Fibroblast of peridontal ligament (primary cell): ENCODE data around the gene CDH5.

Source experiments
- DNase-seq: peaks from one replicate; pipeline ENCODE4 v3.0.0-alpha.2; 2010; ENCODE audit errors: extremely low read depth

CDH5 gene

GRCh38 chr16:66374176-66374575 is 7.7 kb downstream of the CDH5 start:
- no peak for DNase-seq

DNA sequence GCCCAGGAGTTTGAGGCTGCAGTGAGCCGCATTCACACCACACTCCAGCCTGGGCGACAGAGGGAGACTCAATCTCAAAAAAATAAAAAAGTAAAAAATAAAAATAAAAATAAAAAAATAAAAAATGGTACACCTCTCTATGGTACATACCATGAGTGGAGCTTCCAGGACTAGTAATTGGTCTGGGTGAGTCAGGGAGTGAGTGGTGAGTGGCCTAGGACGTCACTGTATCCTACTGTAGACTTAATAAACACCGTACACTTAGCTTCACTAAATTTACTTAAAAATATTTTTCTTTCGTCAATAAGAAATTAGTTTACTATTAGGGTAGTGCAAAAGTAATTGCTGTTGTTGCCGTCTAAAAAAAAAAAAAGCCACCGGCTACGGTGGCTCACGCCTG is 9.0 kb downstream of the CDH5 start:
- DNase-seq: no peak

GRCh38 chr16:66376114-66376513 is 9.6 kb downstream of the CDH5 start:
- no peak for DNase-seq

- no peak for DNase-seq
Measured at GRCh38 chr16:66376577-66377305, 10.2 kb downstream of the CDH5 start.

DNA sequence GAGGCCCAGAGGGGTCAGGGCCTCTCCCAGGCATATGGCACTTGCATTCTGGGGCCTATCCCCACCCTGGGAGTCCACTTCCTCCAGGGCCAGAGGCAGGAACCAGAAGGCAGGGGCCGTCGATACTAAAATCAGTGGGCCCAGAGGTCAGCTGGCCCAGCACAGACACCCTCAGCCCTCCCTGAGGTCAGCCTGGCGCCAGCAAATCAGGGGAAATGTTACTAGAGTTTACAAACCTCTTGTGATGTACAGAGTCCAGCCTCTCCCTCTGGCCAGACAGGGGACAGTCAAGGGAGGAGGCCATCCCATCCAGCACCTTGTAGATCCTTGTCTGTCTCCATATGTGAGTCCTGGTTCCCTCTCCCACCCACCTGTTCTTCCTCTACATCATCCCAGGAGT is 10.8 kb downstream of the CDH5 start:
- no peak for DNase-seq

DNA sequence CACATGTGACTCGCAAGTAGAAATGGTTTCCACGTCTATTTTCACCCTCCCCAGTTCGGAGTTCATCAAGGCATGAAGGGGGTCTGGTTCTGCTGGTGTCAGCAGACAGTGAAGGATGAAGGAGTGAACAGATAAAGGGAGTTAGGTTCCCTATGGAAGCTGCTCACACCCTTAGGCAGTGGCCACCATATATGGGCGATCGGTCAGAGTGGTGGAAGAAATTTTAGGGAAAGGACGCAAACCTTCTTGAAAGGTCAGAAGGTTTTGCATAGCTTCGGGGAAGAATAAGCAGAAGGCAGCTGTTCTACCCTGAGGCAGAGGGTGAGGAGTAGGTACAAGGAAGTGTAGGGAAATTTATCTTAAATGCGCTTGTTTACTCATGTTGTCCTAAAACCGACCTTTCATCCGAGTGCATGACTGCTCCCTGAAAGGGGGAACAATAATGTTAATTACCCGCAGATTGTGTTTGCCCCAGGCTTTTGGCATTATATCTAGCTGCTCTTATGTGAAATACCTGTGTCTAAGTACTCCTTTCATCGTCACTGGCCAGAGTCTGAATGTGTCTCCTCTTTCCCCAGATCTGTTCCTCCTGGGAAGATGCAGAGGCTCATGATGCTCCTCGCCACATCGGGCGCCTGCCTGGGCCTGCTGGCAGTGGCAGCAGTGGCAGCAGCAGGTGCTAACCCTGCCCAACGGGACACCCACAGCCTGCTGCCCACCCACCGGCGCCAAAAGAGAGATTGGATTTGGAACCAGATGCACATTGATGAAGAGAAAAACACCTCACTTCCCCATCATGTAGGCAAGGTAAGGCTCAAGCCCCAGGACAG is 12.5 kb downstream of the CDH5 start:
- no peak for DNase-seq

GRCh38 chr16:66379571-66379941 is 13.1 kb downstream of the CDH5 start:
- no peak for DNase-seq

- DNase-seq: no peak
Measured at GRCh38 chr16:66380421-66380820, 13.9 kb downstream of the CDH5 start.

GRCh38 chr16:66381585-66382170 is 15.2 kb downstream of the CDH5 start:
- DNase-seq: no peak

DNA sequence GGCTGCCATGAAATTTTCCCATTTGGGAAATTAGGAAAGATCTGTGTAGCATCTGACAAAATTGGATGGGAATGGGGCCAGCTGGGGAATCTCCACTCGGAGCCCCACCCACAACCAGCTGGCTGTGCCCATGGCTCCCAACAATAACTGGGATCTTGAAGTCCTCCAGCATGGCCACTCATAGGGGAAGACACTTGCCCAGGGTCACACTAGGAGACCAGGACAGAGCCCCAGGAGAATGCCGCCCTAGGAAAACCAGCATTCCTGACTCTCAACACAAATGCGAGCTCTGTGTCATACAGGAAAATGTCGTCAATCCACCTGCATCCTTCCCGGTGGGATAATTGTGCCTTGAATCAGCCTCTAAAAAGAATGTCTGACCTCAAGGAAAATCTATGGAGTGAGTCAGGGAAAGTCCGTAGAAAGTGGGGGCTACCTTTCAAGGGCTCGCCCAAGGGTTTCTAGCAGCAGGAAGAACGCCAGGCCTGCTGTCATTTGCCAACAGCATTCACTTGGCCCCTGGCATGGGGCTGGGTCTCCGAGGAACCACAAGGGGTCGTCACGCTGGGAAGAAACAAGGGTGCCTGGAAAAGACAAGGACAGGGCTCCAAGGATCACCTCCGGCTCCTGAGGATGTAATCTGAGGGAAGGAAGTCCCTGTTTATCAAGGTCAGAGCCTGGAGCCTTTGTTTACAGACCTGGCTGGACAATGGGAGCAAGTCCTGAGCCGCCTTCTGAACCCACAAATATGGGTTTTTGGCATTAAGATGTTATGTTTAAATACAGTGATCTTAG is 15.9 kb downstream of the CDH5 start:
- DNase-seq: no peak

DNA sequence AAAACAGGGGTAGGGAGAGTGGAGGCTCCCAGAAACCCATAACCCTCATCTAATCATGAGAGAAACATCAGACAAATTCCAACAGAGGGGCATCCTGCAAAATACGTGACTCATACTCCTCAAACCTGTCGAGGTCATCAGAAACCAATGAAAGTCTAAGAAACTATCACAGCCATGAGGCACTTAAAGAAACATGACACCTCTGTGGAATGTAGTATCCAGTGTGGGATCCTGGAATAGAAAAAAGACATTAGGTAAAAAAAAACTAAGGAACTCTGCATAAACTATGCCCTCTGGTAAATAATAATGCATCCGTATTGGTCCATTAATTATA is 16.4 kb downstream of the CDH5 start:
- peak; percentile 22 for DNase-seq

DNA sequence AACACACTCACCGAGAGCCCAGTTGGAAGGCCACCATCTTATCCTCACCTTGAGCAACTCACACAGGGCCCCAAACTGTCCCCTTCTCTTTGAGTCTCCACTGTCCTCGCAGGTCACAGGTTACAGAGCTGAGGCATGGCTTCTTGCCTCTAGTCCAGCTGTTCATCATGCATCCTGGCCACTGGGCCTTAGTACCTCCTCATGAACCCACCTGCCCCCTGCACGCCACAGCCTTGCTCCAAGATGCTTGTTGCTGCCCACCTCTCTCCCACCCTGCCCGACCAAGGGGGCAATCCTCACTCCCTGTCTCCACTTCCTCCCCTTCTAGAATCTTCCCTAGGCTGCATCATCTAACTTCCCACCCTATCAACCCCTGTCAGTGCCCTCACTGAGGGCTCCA is 17.1 kb downstream of the CDH5 start:
- DNase-seq: no peak

DNA sequence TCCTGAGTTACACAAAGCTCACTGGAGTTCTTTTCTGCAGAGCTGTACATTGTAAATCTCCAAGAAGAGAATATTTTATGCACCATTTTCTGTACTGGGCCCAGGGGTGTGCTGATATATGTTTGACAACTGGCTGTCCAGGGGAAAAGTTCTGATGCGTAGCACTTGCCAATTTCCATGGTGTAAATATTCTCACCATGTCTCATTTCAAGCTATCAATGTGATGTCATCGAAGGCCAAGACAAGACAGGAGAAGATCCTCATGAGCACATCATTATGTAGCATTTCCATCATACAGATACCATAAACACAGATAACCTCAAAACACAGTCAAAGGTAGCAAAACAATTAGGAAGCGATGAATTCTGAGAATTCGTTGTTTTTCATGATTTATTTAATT is 18.9 kb downstream of the CDH5 start:
- DNase-seq: no peak

- DNase-seq: no peak
Measured at GRCh38 chr16:66386629-66387622, 20.4 kb downstream of the CDH5 start.

GRCh38 chr16:66387817-66388332 is 21.4 kb downstream of the CDH5 start:
- no peak for DNase-seq

GRCh38 chr16:66388350-66389139 is 22.1 kb downstream of the CDH5 start:
- no peak for DNase-seq

DNA sequence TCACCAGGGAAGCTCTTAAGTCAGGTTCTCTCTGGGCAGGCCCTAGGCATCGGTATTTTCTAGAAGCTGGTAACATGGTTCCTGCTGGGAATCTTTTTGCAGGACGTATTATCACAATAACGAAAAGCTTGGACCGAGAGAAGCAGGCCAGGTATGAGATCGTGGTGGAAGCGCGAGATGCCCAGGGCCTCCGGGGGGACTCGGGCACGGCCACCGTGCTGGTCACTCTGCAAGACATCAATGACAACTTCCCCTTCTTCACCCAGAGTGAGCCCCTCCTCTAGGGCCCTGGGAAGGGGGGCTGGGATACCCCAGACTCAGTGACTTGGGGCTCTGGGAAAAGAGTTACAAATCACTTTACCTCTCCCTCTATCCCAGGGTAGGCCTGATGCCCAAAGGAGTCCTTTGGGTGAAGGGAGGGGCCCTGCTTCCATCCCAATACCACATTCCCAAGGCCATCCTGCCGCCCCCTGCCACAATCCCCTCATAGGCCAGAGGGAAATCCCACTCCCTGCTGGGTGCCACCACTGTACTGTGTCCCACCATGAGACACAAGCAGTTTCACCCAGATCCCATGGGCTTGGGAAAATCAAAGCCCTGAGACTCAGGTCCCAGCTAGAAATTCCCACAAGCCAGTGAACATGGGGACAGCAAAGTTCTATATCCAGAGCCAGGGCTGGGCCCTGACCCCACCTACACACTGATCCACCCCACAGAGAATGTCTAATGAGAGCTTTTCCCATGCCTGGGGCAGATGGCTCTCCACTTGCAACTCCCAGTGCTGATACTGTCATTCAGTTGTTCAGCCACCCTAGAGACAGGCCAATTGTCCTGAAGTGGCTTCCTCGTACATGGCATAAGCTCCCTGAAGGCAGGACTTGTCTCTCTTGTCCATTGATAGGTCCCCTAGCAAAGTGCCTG is 23.0 kb downstream of the CDH5 start:
- DNase-seq: no peak

DNA sequence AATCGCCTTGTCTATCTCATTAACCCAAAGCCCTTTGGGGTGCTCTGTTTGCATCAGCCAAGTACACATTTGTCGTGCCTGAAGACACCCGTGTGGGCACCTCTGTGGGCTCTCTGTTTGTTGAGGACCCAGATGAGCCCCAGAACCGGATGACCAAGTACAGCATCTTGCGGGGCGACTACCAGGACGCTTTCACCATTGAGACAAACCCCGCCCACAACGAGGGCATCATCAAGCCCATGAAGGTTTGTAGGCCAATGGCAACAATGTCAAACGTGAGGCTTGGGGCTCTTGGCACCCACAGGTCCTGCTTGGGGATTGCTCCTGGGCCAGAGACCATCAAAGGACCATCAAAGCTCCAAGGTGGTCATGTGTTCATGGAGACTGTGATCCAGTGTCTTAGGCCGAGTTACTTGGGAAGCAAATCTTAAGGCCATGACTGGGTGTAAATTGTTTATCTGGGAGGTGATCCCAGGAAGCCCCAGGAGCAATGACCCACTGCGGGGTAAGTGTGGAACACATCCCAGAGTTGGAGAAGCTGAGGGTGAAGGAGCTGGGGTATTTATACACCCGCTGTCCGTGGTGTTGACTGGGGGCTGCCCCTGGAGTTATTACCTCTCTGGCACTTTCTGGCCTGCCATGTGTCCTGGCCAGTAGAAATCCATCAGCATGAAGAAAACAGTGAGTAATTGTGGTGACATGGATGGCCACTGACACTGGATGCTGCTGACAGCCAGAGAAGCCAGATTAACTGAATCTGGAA is 24.0 kb downstream of the CDH5 start:
- DNase-seq: no peak
